Neural cell (in vitro differentiated cells): ENCODE measurements around the gene HLA-A. TPM values are rescaled to one million over a fixed set of nuclear protein-coding genes. Genes with fewer than 3 reads are reported as not detected.

Source experiments
- H2AFZ ChIP-seq: fragments of 200-600, 300-800 bp; sonication (generic), shearing (Covaris generic); 2 replicates; pipeline ENCODE4 v1.6.0; 2014; ENCODE audit warnings: low read depth, mild to moderate bottlenecking, antibody characterized with exemption, low read length, moderate library complexity
- H3F3A ChIP-seq: fragments of 200-600 bp; shearing (Covaris generic); 2 replicates; pipeline ENCODE4 v1.6.1; 2016; ENCODE audit warnings: mild to moderate bottlenecking, moderate library complexity, mixed read lengths, antibody characterized with exemption, low read length; ENCODE audit not compliant: insufficient read depth, poor library complexity, severe bottlenecking
- H3K27ac ChIP-seq: fragments of 200-600, 300-800 bp; sonication (generic), shearing (Covaris generic); 2 replicates; pipeline ENCODE4 v1.5.1; 2014; ENCODE audit warnings: mild to moderate bottlenecking, low read length, moderate library complexity
- H3K27me3 ChIP-seq: fragments of 300-800, 200-600 bp; sonication (generic), shearing (Covaris generic); 2 replicates; pipeline ENCODE4 v1.6.0; 2014; ENCODE audit warnings: mild to moderate bottlenecking, low read depth, low read length, moderate library complexity; ENCODE audit not compliant: insufficient read depth
- H3K36me3 ChIP-seq: fragments of 300-800, 200-600 bp; sonication (generic), shearing (Covaris generic); 2 replicates; pipeline ENCODE4 v1.5.1; 2014; ENCODE audit warnings: mild to moderate bottlenecking, antibody characterized with exemption, low read length, moderate library complexity; ENCODE audit not compliant: insufficient read depth
- H3K4me2 ChIP-seq: fragments of 300-800, 200-600 bp; sonication (generic), shearing (Covaris generic); 2 replicates; pipeline ENCODE4 v1.6.0; 2014; ENCODE audit warnings: mild to moderate bottlenecking, low read length
- H3K4me3 ChIP-seq: fragments of 300-800, 200-600 bp; sonication (generic), shearing (Covaris generic); 2 replicates; pipeline ENCODE4 v1.5.1; 2014; ENCODE audit warnings: mild to moderate bottlenecking, low read length, moderate library complexity
- H3K79me2 ChIP-seq: fragments of 200-600 bp; shearing (Covaris generic); replicated peaks from 2 replicates; pipeline ENCODE4 v1.6.0; 2014; ENCODE audit warnings: mild to moderate bottlenecking, low read length, moderate library complexity; ENCODE audit not compliant: insufficient read depth
- H3K9ac ChIP-seq: fragments of 300-800, 200-600 bp; sonication (generic), shearing (Covaris generic); 2 replicates; pipeline ENCODE4 v1.6.1; 2016; ENCODE audit warnings: mild to moderate bottlenecking, low read length, mixed read lengths
- H3K9me2 ChIP-seq: fragments of 200-600 bp; shearing (Covaris generic); 2 replicates; pipeline ENCODE4 v1.6.1; 2016; ENCODE audit warnings: mild to moderate bottlenecking, low read length, mixed read lengths; ENCODE audit not compliant: insufficient read depth
- H3K9me3 ChIP-seq: fragments of 200-600, 300-800 bp; sonication (generic), shearing (Covaris generic); 2 replicates; pipeline ENCODE4 v1.6.1; 2016; ENCODE audit warnings: mild to moderate bottlenecking, mixed run types, low read length, moderate library complexity, mixed read lengths
- H4K20me1 ChIP-seq: fragments of 200-600 bp; shearing (Covaris generic); 2 replicates; pipeline ENCODE4 v1.6.1; 2016; ENCODE audit warnings: mild to moderate bottlenecking, mixed run types; ENCODE audit not compliant: insufficient read depth
- EP300 ChIP-seq: fragments of 450-650 bp; conservative IDR thresholded peaks from 2 replicates; pipeline ENCODE4 v1.6.1; 2014; ENCODE audit warnings: antibody characterized with exemption, mild to moderate bottlenecking, moderate library complexity; ENCODE audit not compliant: poor library complexity, severe bottlenecking
- EZH2 ChIP-seq: fragments of 200-600, 300-800 bp; shearing (Covaris generic), sonication (generic); IDR thresholded peaks from 2 replicates; pipeline ENCODE4 v1.6.1; 2014; ENCODE audit warnings: antibody characterized with exemption, low read length, borderline replicate concordance, mild to moderate bottlenecking; ENCODE audit not compliant: insufficient read depth, poor library complexity, severe bottlenecking
- MXI1 ChIP-seq: fragments of 450-650 bp; conservative IDR thresholded peaks from 2 replicates; pipeline ENCODE4 v1.6.1; 2014; ENCODE audit warnings: antibody characterized with exemption, mild to moderate bottlenecking; ENCODE audit not compliant: poor library complexity, severe bottlenecking
- POLR2AphosphoS5 ChIP-seq: IDR thresholded peaks from 2 replicates; pipeline ENCODE4 v1.6.1; 2012
- RAD21 ChIP-seq: fragments of 450-650 bp; conservative IDR thresholded peaks from 2 replicates; pipeline ENCODE4 v1.6.1; 2014; ENCODE audit warnings: antibody characterized with exemption, mild to moderate bottlenecking, moderate library complexity
- SMC3 ChIP-seq: fragments of 450-650 bp; conservative IDR thresholded peaks from 2 replicates; pipeline ENCODE4 v1.6.1; 2014; ENCODE audit warnings: antibody characterized with exemption, mild to moderate bottlenecking, moderate library complexity; ENCODE audit not compliant: poor library complexity
- TAF1 ChIP-seq: IDR thresholded peaks from 2 replicates; pipeline ENCODE4 v1.6.1; 2012; ENCODE audit warnings: low read depth
- polyA plus RNA-seq: library from polyadenylated mRNA; depleted of rRNA; stranded (reverse); fragments of >200 nt; gene quantifications from 2 replicates; pipeline ENCODE4 v1.2.3, GENCODE V29; 2014
- TF ChIP-seq, protein P1 (sequence below): fragments of 450-650 bp; IDR thresholded peaks from 2 replicates; pipeline ENCODE4 v1.5.1; 2014; ENCODE audit warnings: antibody characterized with exemption, mild to moderate bottlenecking, moderate library complexity; ENCODE audit not compliant: poor library complexity, severe bottlenecking
- TF ChIP-seq, protein P2 (sequence below): IDR thresholded peaks from 2 replicates; pipeline ENCODE4 v1.6.1; 2012; ENCODE audit warnings: borderline replicate concordance

Gene HLA-A
- polyA plus RNA-seq, 1 donor from 2014 or later, result 47.6 TPM

DNA sequence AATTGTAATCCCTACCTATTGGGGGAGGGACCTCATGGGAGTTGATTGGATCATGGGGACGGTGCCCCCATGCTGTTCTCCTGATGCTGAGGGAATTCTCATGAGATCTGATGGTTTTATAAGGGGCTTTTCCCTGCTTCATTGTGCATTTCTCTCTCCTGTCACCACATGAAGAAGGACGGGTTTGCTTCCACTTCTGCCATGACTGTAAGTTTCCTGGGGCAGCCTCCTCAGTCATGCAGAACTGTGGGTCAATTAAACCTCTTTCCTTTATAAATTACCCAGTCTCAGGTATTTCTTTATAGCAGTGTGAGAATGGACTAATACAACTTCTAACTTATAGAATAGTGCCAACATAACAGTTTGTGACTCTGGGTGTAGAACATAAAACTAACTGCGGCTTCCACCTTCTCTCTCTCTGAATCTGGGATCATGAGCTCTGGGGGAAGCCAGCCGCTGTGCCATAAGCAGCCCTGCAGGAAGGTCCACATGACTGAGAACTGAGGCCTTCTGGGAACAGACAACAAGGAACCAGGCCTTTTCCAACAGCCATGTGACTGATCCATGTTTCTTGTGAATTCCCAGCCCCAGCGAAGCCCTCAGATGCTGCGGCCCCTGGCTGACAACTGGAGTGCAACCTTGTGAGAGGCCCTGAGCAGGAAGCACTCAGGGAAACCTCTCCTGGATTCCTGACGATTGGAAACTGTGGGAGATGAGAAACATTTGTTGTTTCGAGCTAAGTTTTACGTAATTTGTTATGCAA is 3.4 kb upstream of the HLA-A start:
- no peak overlapping the region for H2AFZ ChIP-seq

DNA sequence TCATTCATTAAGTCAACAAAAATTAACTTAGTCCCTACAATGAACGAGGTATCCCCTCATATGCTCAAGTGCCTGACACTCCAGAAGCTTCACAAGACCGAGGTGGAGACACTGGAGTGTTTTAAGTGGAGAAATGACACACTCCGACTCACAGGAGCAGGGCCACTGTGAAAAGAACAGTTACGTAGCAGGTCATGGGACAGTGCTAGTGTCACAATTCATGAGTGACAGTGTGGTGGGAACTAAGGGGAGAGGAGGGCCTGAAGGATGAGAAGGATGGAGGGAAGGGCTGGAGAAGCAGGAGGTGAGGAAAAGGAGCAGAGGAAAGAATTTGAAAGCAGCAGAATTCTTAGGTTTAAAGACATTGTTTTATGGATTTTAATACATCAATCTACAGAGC is 1.3 kb upstream of the HLA-A start:
- TF ChIP-seq, protein P1, sequence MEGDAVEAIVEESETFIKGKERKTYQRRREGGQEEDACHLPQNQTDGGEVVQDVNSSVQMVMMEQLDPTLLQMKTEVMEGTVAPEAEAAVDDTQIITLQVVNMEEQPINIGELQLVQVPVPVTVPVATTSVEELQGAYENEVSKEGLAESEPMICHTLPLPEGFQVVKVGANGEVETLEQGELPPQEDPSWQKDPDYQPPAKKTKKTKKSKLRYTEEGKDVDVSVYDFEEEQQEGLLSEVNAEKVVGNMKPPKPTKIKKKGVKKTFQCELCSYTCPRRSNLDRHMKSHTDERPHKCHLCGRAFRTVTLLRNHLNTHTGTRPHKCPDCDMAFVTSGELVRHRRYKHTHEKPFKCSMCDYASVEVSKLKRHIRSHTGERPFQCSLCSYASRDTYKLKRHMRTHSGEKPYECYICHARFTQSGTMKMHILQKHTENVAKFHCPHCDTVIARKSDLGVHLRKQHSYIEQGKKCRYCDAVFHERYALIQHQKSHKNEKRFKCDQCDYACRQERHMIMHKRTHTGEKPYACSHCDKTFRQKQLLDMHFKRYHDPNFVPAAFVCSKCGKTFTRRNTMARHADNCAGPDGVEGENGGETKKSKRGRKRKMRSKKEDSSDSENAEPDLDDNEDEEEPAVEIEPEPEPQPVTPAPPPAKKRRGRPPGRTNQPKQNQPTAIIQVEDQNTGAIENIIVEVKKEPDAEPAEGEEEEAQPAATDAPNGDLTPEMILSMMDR, result no peak
- TF ChIP-seq EZH2, result no peak
- TF ChIP-seq POLR2AphosphoS5, result no peak
- no peak for TF ChIP-seq TAF1
- TF ChIP-seq RAD21, result no peak
- TF ChIP-seq, protein P2, sequence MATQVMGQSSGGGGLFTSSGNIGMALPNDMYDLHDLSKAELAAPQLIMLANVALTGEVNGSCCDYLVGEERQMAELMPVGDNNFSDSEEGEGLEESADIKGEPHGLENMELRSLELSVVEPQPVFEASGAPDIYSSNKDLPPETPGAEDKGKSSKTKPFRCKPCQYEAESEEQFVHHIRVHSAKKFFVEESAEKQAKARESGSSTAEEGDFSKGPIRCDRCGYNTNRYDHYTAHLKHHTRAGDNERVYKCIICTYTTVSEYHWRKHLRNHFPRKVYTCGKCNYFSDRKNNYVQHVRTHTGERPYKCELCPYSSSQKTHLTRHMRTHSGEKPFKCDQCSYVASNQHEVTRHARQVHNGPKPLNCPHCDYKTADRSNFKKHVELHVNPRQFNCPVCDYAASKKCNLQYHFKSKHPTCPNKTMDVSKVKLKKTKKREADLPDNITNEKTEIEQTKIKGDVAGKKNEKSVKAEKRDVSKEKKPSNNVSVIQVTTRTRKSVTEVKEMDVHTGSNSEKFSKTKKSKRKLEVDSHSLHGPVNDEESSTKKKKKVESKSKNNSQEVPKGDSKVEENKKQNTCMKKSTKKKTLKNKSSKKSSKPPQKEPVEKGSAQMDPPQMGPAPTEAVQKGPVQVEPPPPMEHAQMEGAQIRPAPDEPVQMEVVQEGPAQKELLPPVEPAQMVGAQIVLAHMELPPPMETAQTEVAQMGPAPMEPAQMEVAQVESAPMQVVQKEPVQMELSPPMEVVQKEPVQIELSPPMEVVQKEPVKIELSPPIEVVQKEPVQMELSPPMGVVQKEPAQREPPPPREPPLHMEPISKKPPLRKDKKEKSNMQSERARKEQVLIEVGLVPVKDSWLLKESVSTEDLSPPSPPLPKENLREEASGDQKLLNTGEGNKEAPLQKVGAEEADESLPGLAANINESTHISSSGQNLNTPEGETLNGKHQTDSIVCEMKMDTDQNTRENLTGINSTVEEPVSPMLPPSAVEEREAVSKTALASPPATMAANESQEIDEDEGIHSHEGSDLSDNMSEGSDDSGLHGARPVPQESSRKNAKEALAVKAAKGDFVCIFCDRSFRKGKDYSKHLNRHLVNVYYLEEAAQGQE, result no peak
- no peak for TF ChIP-seq EP300
- TF ChIP-seq SMC3, result no peak
- TF ChIP-seq MXI1, result no peak

More for the DNA sequence above, 3.4 kb upstream of the HLA-A start:
- TF ChIP-seq RAD21, result no peak
- no peak for TF ChIP-seq EP300
- TF ChIP-seq POLR2AphosphoS5, result no peak
- no peak for TF ChIP-seq TAF1
- TF ChIP-seq MXI1, result no peak
- TF ChIP-seq EZH2, result no peak
- TF ChIP-seq, protein P2, result no peak
- TF ChIP-seq, protein P1, result no peak
- no peak for TF ChIP-seq SMC3
- Histone ChIP-seq H3K9me3 (no peaks in the 10 kb centered on the region), H3F3A (no peaks in the 10 kb centered on the region), H3K9ac (no peak overlapping the region), H3K4me3 (no peak overlapping the region), H3K27me3 (no peaks in the 10 kb centered on the region), H3K27ac (no peak overlapping the region), H3K36me3 (no peaks in the 10 kb centered on the region), H4K20me1 (no peaks in the 10 kb centered on the region), H3K4me2 (no peak overlapping the region), H3K79me2 (no peaks in the 10 kb centered on the region), H3K9me2 (no peaks in the 10 kb centered on the region)

More for the DNA sequence above, 1.3 kb upstream of the HLA-A start:
- no peaks in the 10 kb centered on the region for H3F3A ChIP-seq
- no peaks in the 10 kb centered on the region for H3K79me2 ChIP-seq
- no peak overlapping the region for H3K9ac ChIP-seq
- H3K27ac ChIP-seq, result no peak overlapping the region
- no peaks in the 10 kb centered on the region for H3K9me3 ChIP-seq
- H3K4me3 ChIP-seq, result no peak overlapping the region
- no peak overlapping the region for H3K4me2 ChIP-seq
- no peaks in the 10 kb centered on the region for H4K20me1 ChIP-seq
- no peak overlapping the region for H2AFZ ChIP-seq
- H3K9me2 ChIP-seq, result no peaks in the 10 kb centered on the region
- H3K36me3 ChIP-seq, result no peaks in the 10 kb centered on the region
- H3K27me3 ChIP-seq, result no peaks in the 10 kb centered on the region
